ENCODE measurements around the gene ZNF70. TPM values are rescaled to one million over a fixed set of nuclear protein-coding genes. Genes with fewer than 3 reads are reported as not detected.

Gene ZNF70
- total RNA-seq, 1 experiment from 2014 or later, result 5.4 TPM

DNA sequence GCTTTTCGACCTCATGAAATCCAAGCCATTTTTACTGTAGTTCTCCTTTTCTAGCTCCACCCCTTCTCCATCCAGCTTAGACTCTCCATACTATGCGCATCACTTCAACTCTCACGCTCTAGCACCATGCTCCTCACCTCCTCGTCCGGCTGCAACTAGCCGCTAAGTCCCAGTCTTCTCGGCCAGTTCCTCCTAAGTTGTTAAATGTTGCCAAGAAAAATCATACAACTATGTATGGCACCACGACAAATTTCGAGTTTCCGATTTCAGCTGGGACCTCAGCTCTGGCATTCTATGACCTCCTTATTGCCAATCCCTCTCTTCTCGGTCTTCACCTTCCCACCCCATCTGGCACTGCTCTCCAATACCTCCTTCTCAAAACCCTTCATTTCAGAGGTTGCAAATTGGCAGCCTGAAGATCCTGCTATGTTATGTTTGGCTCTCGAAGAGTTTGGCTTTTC lies 1.0 kb downstream of the ZNF70 start:
- H3K9me3 Mint-ChIP-seq (ENCODE audit: unreplicated experiment), result no peaks in the 10 kb centered on the region
- H3K4me1 Mint-ChIP-seq (ENCODE audit: low read depth, unreplicated experiment), result peaks cover 11% of the 10 kb centered on the region
- H3K4me3 Mint-ChIP-seq (ENCODE audit: unreplicated experiment), result peak overlapping the region; percentile 89
- H3K27me3 ChIP-seq (replicated peaks; ENCODE audit: control insufficient read depth, insufficient read depth, low read length), result no peaks in the 10 kb centered on the region
- intact Hi-C loops (cut with micrococcal nuclease; ENCODE audit: unreplicated experiment), result no loop called here
- CTCF ChIA-PET, result interaction anchor here (0.7 kb wide), 2 partner anchors 14 to 33 kb away, joined by 4 read pairs; no protein-coding TSS in a partner anchor
- no peaks in the 10 kb centered on the region for H3K9me3 ChIP-seq
- H3K36me3 ChIP-seq (ENCODE audit: control insufficient read depth, insufficient read depth, low read length), result no peaks in the 10 kb centered on the region
- peak overlapping the region; percentile 17 for H3K27ac Mint-ChIP-seq (ENCODE audit: unreplicated experiment)
- BruUV-seq (replicated peaks), result no TSS peak
- no peaks in the 10 kb centered on the region for H3K27me3 Mint-ChIP-seq (ENCODE audit: insufficient read depth, unreplicated experiment)
- POLR2A ChIA-PET, result interaction anchor here (0.6 kb wide), 1 partner anchor 56 kb away, joined by 5 read pairs; no protein-coding TSS in a partner anchor
- H3K36me3 Mint-ChIP-seq (ENCODE audit: insufficient read depth, unreplicated experiment), result no peaks in the 10 kb centered on the region
- TF ChIP-seq, protein P1, sequence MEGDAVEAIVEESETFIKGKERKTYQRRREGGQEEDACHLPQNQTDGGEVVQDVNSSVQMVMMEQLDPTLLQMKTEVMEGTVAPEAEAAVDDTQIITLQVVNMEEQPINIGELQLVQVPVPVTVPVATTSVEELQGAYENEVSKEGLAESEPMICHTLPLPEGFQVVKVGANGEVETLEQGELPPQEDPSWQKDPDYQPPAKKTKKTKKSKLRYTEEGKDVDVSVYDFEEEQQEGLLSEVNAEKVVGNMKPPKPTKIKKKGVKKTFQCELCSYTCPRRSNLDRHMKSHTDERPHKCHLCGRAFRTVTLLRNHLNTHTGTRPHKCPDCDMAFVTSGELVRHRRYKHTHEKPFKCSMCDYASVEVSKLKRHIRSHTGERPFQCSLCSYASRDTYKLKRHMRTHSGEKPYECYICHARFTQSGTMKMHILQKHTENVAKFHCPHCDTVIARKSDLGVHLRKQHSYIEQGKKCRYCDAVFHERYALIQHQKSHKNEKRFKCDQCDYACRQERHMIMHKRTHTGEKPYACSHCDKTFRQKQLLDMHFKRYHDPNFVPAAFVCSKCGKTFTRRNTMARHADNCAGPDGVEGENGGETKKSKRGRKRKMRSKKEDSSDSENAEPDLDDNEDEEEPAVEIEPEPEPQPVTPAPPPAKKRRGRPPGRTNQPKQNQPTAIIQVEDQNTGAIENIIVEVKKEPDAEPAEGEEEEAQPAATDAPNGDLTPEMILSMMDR (IDR thresholded peaks at IDR 0.05; ENCODE audit: insufficient read depth in 1 of 2, low read depth in 1 of 2, low read length in 1 of 2, severe bottlenecking in 1 of 2, unreplicated experiment in 1 of 2), result no peak
- no peak for DNase-seq
- peak overlapping the region; percentile 82 for H3K4me3 ChIP-seq (ENCODE audit: low read depth, low read length)
- 0 out of 2 replicates have a peak, but pooled peaks cover 3% of the 10 kb centered on the region for H3K4me1 ChIP-seq

DNA sequence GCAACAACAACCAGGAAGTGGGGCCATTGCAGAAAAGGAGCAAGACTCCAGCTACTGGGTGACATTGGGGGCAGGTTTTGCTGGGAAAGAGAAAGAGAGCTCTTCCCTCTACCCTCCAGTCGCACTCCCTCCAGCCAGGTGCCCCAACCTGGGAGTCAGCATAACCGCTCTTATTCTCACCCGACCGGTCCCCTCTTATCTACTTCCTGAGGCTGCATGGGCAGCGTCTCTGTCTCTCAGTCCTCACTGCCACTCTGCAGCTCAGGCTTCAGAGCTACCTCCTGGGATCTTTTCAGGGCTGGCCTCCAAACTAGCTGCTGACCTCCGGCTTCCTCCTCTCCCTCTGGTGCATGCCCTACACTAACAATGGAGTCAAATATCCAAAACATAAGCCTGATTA lies 5.1 kb downstream of the ZNF70 start:
- no peak overlapping the region for H3K4me3 Mint-ChIP-seq (ENCODE audit: unreplicated experiment)
- no peak overlapping the region for H3K4me3 ChIP-seq (ENCODE audit: low read depth, low read length)
- peak overlapping the region; percentile 26 for H3K27ac Mint-ChIP-seq (ENCODE audit: unreplicated experiment)
- TF ChIP-seq, protein P1 (IDR thresholded peaks at IDR 0.05; ENCODE audit: insufficient read depth in 1 of 2, low read depth in 1 of 2, low read length in 1 of 2, severe bottlenecking in 1 of 2, unreplicated experiment in 1 of 2), result no peak
- POLR2A ChIA-PET, result no interaction called here
- H3K27me3 Mint-ChIP-seq (ENCODE audit: insufficient read depth, unreplicated experiment), result no peaks in the 10 kb centered on the region
- no peaks in the 10 kb centered on the region for H3K9me3 ChIP-seq
- intact Hi-C loops (cut with micrococcal nuclease; ENCODE audit: unreplicated experiment), result no loop called here
- no peaks in the 10 kb centered on the region for H3K9me3 Mint-ChIP-seq (ENCODE audit: unreplicated experiment)
- H3K36me3 Mint-ChIP-seq (ENCODE audit: insufficient read depth, unreplicated experiment), result peaks cover 6% of the 10 kb centered on the region
- no TSS peak for BruUV-seq (replicated peaks)
- CTCF ChIA-PET, result interaction anchor here (0.5 kb wide), 1 partner anchor 23 kb away, joined by 3 read pairs; no protein-coding TSS in a partner anchor
- H3K36me3 ChIP-seq (ENCODE audit: control insufficient read depth, insufficient read depth, low read length), result no peaks in the 10 kb centered on the region
- no peak for DNase-seq
- no peaks in the 10 kb centered on the region for H3K27me3 ChIP-seq (replicated peaks; ENCODE audit: control insufficient read depth, insufficient read depth, low read length)
- H3K4me1 ChIP-seq, result no peaks in the 10 kb centered on the region
- peaks cover 11% of the 10 kb centered on the region for H3K4me1 Mint-ChIP-seq (ENCODE audit: low read depth, unreplicated experiment)

DNA sequence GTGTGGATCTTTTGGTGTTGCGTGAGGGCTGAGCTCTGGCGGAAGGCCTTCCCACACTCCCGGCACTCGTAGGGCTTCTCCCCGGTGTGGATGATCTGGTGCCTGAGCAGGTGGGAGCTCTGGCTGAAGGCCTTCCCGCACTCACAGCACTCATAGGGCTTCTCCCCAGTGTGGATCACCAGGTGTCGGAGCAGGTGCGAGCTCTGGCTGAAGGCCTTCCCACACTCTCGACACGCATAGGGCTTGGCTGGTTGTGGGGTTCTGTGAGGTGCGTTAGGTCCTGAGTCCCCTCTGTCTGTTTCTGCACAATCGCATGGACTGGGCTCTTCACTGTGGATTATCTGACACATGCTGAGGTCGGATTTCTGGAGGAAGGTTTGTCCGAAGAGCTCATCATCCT lies 6.4 kb downstream of the ZNF70 start:
- Histone ChIP-seq H3K36me3 (ENCODE audit: control insufficient read depth, insufficient read depth, low read length) (no peaks in the 10 kb centered on the region), H3K4me1 (no peaks in the 10 kb centered on the region), H3K4me3 (ENCODE audit: low read depth, low read length) (no peak overlapping the region), H3K9me3 (no peaks in the 10 kb centered on the region), H3K27me3 (replicated peaks; ENCODE audit: control insufficient read depth, insufficient read depth, low read length) (no peaks in the 10 kb centered on the region)
- TF ChIP-seq, protein P1 (IDR thresholded peaks at IDR 0.05; ENCODE audit: insufficient read depth in 1 of 2, low read depth in 1 of 2, low read length in 1 of 2, severe bottlenecking in 1 of 2, unreplicated experiment in 1 of 2), result no peak
- Mint-ChIP-seq H3K36me3 (ENCODE audit: insufficient read depth, unreplicated experiment) (peaks cover 6% of the 10 kb centered on the region), H3K4me1 (ENCODE audit: low read depth, unreplicated experiment) (peaks cover 2% of the 10 kb centered on the region), H3K27me3 (ENCODE audit: insufficient read depth, unreplicated experiment) (no peaks in the 10 kb centered on the region), H3K4me3 (ENCODE audit: unreplicated experiment) (no peak overlapping the region), H3K9me3 (ENCODE audit: unreplicated experiment) (no peaks in the 10 kb centered on the region), H3K27ac (ENCODE audit: unreplicated experiment) (no peak overlapping the region)
- ChIA-PET CTCF (no interaction called here), POLR2A (interaction anchor here (0.6 to 0.7 kb wide), 2 partner anchors 9 to 150 kb away, joined by 3 to 5 read pairs; partner anchors contain the start of gene MIF)
- no TSS peak for BruUV-seq (replicated peaks)
- intact Hi-C loops (cut with micrococcal nuclease; ENCODE audit: unreplicated experiment), result no loop called here
- DNase-seq, result no peak

Data from Caco-2 (cell line).